Astrocyte (in vitro differentiated cells and primary cell): Measurements from ENCODE around the gene ETV4.

ENCODE experiments used
- EZH2 ChIP-seq: IDR thresholded peaks from 2 replicates; pipeline ENCODE4 v1.6.1; 2012; ENCODE audit warnings: mild to moderate bottlenecking, low read length, inconsistent platforms; ENCODE audit not compliant: insufficient read depth
- TF ChIP-seq, protein P1 (sequence below): IDR thresholded peaks from 2 replicates; pipeline ENCODE4 v1.5.1; 2011; ENCODE audit warnings: low read depth, mild to moderate bottlenecking, inconsistent platforms, low read length, moderate library complexity; ENCODE audit not compliant: insufficient read depth

DNA sequence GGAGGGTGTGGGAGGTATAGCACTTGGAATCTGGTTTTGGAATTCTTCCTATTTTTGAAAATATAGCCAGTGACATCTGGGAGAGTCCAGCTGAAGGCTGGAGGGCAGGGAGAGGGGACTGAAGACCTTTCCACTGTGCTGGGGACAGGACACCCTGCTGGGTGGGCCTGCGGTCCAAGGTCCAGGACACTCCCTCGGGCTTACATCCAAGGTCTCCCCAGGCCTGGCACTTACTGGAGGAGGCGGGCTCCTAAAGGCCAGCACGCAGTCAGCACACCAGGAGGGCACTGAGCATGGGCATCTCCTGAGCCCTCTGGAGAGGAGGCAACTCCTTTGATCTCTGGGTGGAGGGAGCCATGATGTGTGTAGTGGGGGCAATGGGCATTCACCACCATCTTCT, 35.5 kb upstream of the ETV4 start:
- TF ChIP-seq, protein P1, sequence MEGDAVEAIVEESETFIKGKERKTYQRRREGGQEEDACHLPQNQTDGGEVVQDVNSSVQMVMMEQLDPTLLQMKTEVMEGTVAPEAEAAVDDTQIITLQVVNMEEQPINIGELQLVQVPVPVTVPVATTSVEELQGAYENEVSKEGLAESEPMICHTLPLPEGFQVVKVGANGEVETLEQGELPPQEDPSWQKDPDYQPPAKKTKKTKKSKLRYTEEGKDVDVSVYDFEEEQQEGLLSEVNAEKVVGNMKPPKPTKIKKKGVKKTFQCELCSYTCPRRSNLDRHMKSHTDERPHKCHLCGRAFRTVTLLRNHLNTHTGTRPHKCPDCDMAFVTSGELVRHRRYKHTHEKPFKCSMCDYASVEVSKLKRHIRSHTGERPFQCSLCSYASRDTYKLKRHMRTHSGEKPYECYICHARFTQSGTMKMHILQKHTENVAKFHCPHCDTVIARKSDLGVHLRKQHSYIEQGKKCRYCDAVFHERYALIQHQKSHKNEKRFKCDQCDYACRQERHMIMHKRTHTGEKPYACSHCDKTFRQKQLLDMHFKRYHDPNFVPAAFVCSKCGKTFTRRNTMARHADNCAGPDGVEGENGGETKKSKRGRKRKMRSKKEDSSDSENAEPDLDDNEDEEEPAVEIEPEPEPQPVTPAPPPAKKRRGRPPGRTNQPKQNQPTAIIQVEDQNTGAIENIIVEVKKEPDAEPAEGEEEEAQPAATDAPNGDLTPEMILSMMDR, result no peak
- no peak for TF ChIP-seq EZH2
